ENCODE data around the gene QSOX1. TPM values are rescaled to one million over a fixed set of nuclear protein-coding genes. Genes with fewer than 3 reads are reported as not detected.

QSOX1 gene
- total and polyA plus RNA-seq, 2 of the 4 experiments (the other 2 are of a cell fraction), result 102 to 791 TPM

DNA sequence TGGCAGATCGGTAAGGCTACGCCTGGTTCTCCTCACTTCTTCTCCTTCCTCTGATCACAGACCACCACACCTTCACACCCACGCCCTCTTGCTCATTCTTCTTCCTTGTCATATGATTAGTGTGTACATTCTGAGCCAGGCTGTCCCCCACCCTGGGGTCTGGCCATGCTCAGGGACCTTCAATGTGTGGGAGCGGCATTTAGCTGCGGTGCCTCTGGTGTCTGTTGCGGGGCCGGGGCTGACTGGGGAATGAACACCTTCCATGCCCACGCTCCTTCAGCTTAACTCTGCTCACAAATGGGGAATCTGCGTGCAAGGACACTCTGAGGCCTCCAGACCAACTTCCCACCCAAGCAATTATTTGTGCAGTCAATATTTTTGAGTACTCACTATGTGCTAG is 29.4 kb downstream of the QSOX1 start:
- in situ Hi-C loops (cut with MboI; ENCODE audit: low sequenced_read_pairs) (loop anchor here (10.0 kb wide), 1 partner anchor 309 kb away; the partner anchor contains the start of gene TOR1AIP2), intact Hi-C loops (cut with micrococcal nuclease) (no loop called here), dilution Hi-C loops (cut with HindIII; ENCODE audit: low sequenced_read_pairs, unreplicated experiment) (no loop called here)
- BruUV-seq (replicated peaks), result no TSS peak
- no peak overlapping the region for H4K8ac ChIP-seq (ENCODE audit: low read depth in 2 of 2, low read length in 2 of 2)
- no peak for TF ChIP-seq CTCF (conservative IDR thresholded peaks at IDR 0.05; ENCODE audit: low read depth, low read length)
- TF ChIP-seq CEBPB (IDR thresholded peaks at IDR 0.05; ENCODE audit: low read depth, low read length), result no peak
- TF ChIP-seq RAD21 (IDR thresholded peaks at IDR 0.05; ENCODE audit: low read length), result no peak
- TF ChIP-seq FOS (IDR thresholded peaks at IDR 0.05; ENCODE audit: low read depth, low read length), result no peak
- no peak for TF ChIP-seq MAZ (IDR thresholded peaks at IDR 0.05; ENCODE audit: borderline replicate concordance, low read depth, low read length)
- TF ChIP-seq, protein P1, sequence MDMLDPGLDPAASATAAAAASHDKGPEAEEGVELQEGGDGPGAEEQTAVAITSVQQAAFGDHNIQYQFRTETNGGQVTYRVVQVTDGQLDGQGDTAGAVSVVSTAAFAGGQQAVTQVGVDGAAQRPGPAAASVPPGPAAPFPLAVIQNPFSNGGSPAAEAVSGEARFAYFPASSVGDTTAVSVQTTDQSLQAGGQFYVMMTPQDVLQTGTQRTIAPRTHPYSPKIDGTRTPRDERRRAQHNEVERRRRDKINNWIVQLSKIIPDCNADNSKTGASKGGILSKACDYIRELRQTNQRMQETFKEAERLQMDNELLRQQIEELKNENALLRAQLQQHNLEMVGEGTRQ (IDR thresholded peaks at IDR 0.05; ENCODE audit: low read depth, low read length), result no peak
- TF ChIP-seq ELK1 (IDR thresholded peaks at IDR 0.05; ENCODE audit: borderline replicate concordance, low read depth, low read length), result no peak
- no peak for TF ChIP-seq NFE2L2 (IDR thresholded peaks at IDR 0.05; ENCODE audit: low read depth, low read length)
- H3K4me3 ChIP-seq (ENCODE audit: insufficient read depth, low read depth, low read length), result no peak overlapping the region
- H2AFZ ChIP-seq (replicated peaks; ENCODE audit: low read length, poor library complexity), result no peak overlapping the region
- H3K4ac ChIP-seq (ENCODE audit: low read depth, low read length), result no peak overlapping the region
- no peaks in the 10 kb centered on the region for H3K27me3 ChIP-seq (ENCODE audit: control insufficient read depth, insufficient read depth, low read length)
- no peak overlapping the region for H3K18ac ChIP-seq (ENCODE audit: low read depth, low read length)
- H3K9me1 ChIP-seq (ENCODE audit: insufficient read depth, low read length), result no peaks in the 10 kb centered on the region
- H2BK120ac ChIP-seq (ENCODE audit: low read depth, low read length), result no peak overlapping the region
- no peak overlapping the region for H3K4me2 ChIP-seq (ENCODE audit: low read depth, low read length)
- POLR2A ChIA-PET (ENCODE audit: unreplicated experiment), result no interaction called here
- no peak overlapping the region for H2BK5ac ChIP-seq (ENCODE audit: low read depth, low read length, poor library complexity, severe bottlenecking)
- WGBS, 2 experiments (ENCODE audit: extremely low coverage in 2 of 2, insufficient read length in 1 of 2), result no CpG with 5 or more reads among the region's 9 CpGs
- no peak overlapping the region for H3K9ac ChIP-seq (ENCODE audit: low read depth, low read length)
- H4K91ac ChIP-seq (ENCODE audit: insufficient read depth, low read depth, low read length), result no peak overlapping the region
- no peaks in the 10 kb centered on the region for H3K9me3 ChIP-seq (ENCODE audit: control insufficient read depth, insufficient read depth, low read length)
- no peak overlapping the region for H3K14ac ChIP-seq (replicated peaks; ENCODE audit: low read depth, low read length)
- H4K20me1 ChIP-seq (ENCODE audit: insufficient read depth, low read length), result peaks cover 30% of the 10 kb centered on the region
- H3K36me3 ChIP-seq (ENCODE audit: control insufficient read depth, insufficient read depth, low read length), result peaks cover 95% of the 10 kb centered on the region
- no peaks in the 10 kb centered on the region for H3K4me1 ChIP-seq (ENCODE audit: control insufficient read depth, insufficient read depth, low read length)
- DNase-seq (no peak), ATAC-seq (ENCODE audit: low read depth) (no peak)
- no peak overlapping the region for H3K27ac ChIP-seq (ENCODE audit: insufficient read depth, low read length)
- no peak overlapping the region for H4K5ac ChIP-seq (ENCODE audit: low read depth, low read length)
- H3K79me1 ChIP-seq (ENCODE audit: low read depth in 1 of 2, low read length in 2 of 2), result peaks cover 13 to 56% of the 10 kb centered on the region in 2 experiments; a peak in 3 of 4 replicates
- H2AK5ac ChIP-seq (ENCODE audit: low read depth, low read length), result no peak overlapping the region
- no peak overlapping the region for H2AK9ac ChIP-seq (replicated peaks; ENCODE audit: low read depth, low read length, poor library complexity)
- CTCF ChIA-PET, result no interaction called here
- H3K23ac ChIP-seq (ENCODE audit: low read depth, low read length), result no peak overlapping the region
- H2BK20ac ChIP-seq (ENCODE audit: low read depth, low read length), result no peak overlapping the region
- no peak overlapping the region for H2BK15ac ChIP-seq (ENCODE audit: low read depth, low read length)
- no peak overlapping the region for H3K56ac ChIP-seq (ENCODE audit: extremely low read depth, insufficient read depth, low read length)
